ENCODE results near the gene PKDREJ. TPM values are rescaled to one million over a fixed set of nuclear protein-coding genes. Genes with fewer than 3 reads are reported as not detected.
"Not testable (repeated sequence)": the region's sequence is repeated elsewhere in the genome, so short reads cannot be mapped to it uniquely, and the experiment has no call there.

PKDREJ gene
- total RNA-seq, 1 experiment from 2014 or later, result not detected

GRCh38 chr22:46267431-46268279 lies 4.5 kb upstream of the PKDREJ start, which contains the start of gene TTC38:
TSS of gene TTC38 (plus strand) at chr22:46268008. CDS start at chr22:46268040, 32 bp downstream.
- DNase-seq (ENCODE audit: low read depth), result peak; percentile 84

GRCh38 chr22:46265627-46266026 lies 2.5 kb upstream of the PKDREJ start:
- not testable (repeated sequence) for DNase-seq (ENCODE audit: low read depth)

- DNase-seq (ENCODE audit: low read depth), result not testable (repeated sequence)
Observed at GRCh38 chr22:46264520-46264919, 1.4 kb upstream of the PKDREJ start.

GRCh38 chr22:46262449-46263215 lies 511 bp downstream of the PKDREJ start:
- no peak for DNase-seq (ENCODE audit: low read depth)

GRCh38 chr22:46260038-46260437 lies 3.1 kb downstream of the PKDREJ start:
- DNase-seq (ENCODE audit: low read depth), result no peak

- no peak for DNase-seq (ENCODE audit: low read depth)
Observed at GRCh38 chr22:46259374-46259773, 3.8 kb downstream of the PKDREJ start.

- DNase-seq (ENCODE audit: low read depth), result no peak
Observed at GRCh38 chr22:46256358-46256958, 6.7 kb downstream of the PKDREJ start.

- no peak for DNase-seq (ENCODE audit: low read depth)
Observed at GRCh38 chr22:46251816-46252380, 11.2 kb downstream of the PKDREJ start.

GRCh38 chr22:46251266-46251665 lies 11.9 kb downstream of the PKDREJ start:
- DNase-seq (ENCODE audit: low read depth), result no peak

GRCh38 chr22:46250783-46251125 lies 12.4 kb downstream of the PKDREJ start:
- no peak for DNase-seq (ENCODE audit: low read depth)

GRCh38 chr22:46250035-46250782 lies 12.9 kb downstream of the PKDREJ start, which contains the start of gene CDPF1:
TSS of gene CDPF1 (minus strand) at chr22:46250293. CDS start at chr22:46248284, 2,009 bp downstream.
- DNase-seq (ENCODE audit: low read depth), result peak; percentile 95

- no peak for DNase-seq (ENCODE audit: low read depth)
Observed at GRCh38 chr22:46247443-46247975, 15.6 kb downstream of the PKDREJ start.

- no peak for DNase-seq (ENCODE audit: low read depth)
Observed at GRCh38 chr22:46246178-46246577, 17.0 kb downstream of the PKDREJ start.

- DNase-seq (ENCODE audit: low read depth), result no peak
Observed at GRCh38 chr22:46245511-46245910, 17.6 kb downstream of the PKDREJ start.

GRCh38 chr22:46244771-46245170 lies 18.4 kb downstream of the PKDREJ start:
- DNase-seq (ENCODE audit: low read depth), result no peak

- DNase-seq (ENCODE audit: low read depth), result no peak
Observed at GRCh38 chr22:46242076-46242475, 21.1 kb downstream of the PKDREJ start.

GRCh38 chr22:46241396-46242007 lies 21.6 kb downstream of the PKDREJ start:
- DNase-seq (ENCODE audit: low read depth), result no peak

- no peak for DNase-seq (ENCODE audit: low read depth)
Observed at GRCh38 chr22:46240907-46241306, 22.2 kb downstream of the PKDREJ start.

GRCh38 chr22:46240506-46240905 lies 22.6 kb downstream of the PKDREJ start:
- DNase-seq (ENCODE audit: low read depth), result no peak

- DNase-seq (ENCODE audit: low read depth), result no peak
Observed at GRCh38 chr22:46240073-46240472, 23.1 kb downstream of the PKDREJ start.
